ENCODE measurements around the gene EHF.
A peak's percentile ranks its signal among the peaks of the same experiment; 100 is the strongest.

Gene EHF

GRCh38 chr11:34671946-34672345, 51.1 kb downstream of the EHF start:
- H3K4me3 ChIP-seq (replicated peaks; ENCODE audit: low read depth, low read length), result no peak overlapping the region
- DNase-seq (ENCODE audit: low read depth), result no peak
- no peak for TF ChIP-seq CTCF (IDR thresholded peaks at IDR 0.05; ENCODE audit: low read length, missing control alignments)

- no peak overlapping the region for H3K4me3 ChIP-seq (replicated peaks; ENCODE audit: low read depth, low read length)
- no peak for DNase-seq (ENCODE audit: low read depth)
- no peak for TF ChIP-seq CTCF (IDR thresholded peaks at IDR 0.05; ENCODE audit: low read length, missing control alignments)
Observed at GRCh38 chr11:34674038-34674437, 53.1 kb downstream of the EHF start.

- H3K4me3 ChIP-seq (replicated peaks; ENCODE audit: low read depth, low read length), result no peak overlapping the region
- no peak for DNase-seq (ENCODE audit: low read depth)
- TF ChIP-seq CTCF (IDR thresholded peaks at IDR 0.05; ENCODE audit: low read length, missing control alignments), result no peak
Observed at GRCh38 chr11:34676227-34676626, 55.3 kb downstream of the EHF start.

GRCh38 chr11:34679681-34680080, 58.8 kb downstream of the EHF start:
- TF ChIP-seq CTCF (IDR thresholded peaks at IDR 0.05; ENCODE audit: low read length, missing control alignments), result no peak
- DNase-seq (ENCODE audit: low read depth), result no peak
- H3K4me3 ChIP-seq (replicated peaks; ENCODE audit: low read depth, low read length), result no peak overlapping the region

- no peak overlapping the region for H3K4me3 ChIP-seq (replicated peaks; ENCODE audit: low read depth, low read length)
- no peak for TF ChIP-seq CTCF (IDR thresholded peaks at IDR 0.05; ENCODE audit: low read length, missing control alignments)
- DNase-seq (ENCODE audit: low read depth), result no peak
Observed at GRCh38 chr11:34680206-34680605, 59.3 kb downstream of the EHF start.

- no peak overlapping the region for H3K4me3 ChIP-seq (replicated peaks; ENCODE audit: low read depth, low read length)
- peak; percentile 36 for DNase-seq (ENCODE audit: low read depth)
- no peak for TF ChIP-seq CTCF (IDR thresholded peaks at IDR 0.05; ENCODE audit: low read length, missing control alignments)
Observed at GRCh38 chr11:34680918-34681586, 60.2 kb downstream of the EHF start.

GRCh38 chr11:34682825-34683224, 61.9 kb downstream of the EHF start:
- peak; percentile 13 for DNase-seq (ENCODE audit: low read depth)
- no peak overlapping the region for H3K4me3 ChIP-seq (replicated peaks; ENCODE audit: low read depth, low read length)
- TF ChIP-seq CTCF (IDR thresholded peaks at IDR 0.05; ENCODE audit: low read length, missing control alignments), result no peak

Data from fibroblast of pulmonary artery (primary cell).